Measurements from ENCODE around the gene MDM1.

GRCh38 chr12:68303850-68304249 is 28.3 kb downstream of the MDM1 start:
- TF ChIP-seq YY1 (IDR thresholded peaks at IDR 0.05; ENCODE audit: extremely low read depth, insufficient replicate concordance, low read depth, low read length) = no peak
- no peak for TF ChIP-seq EZH2 (IDR thresholded peaks at IDR 0.05)
- no peak for TF ChIP-seq ZBTB33 (IDR thresholded peaks at IDR 0.05; ENCODE audit: extremely low read depth, insufficient replicate concordance, low read length)
- TF ChIP-seq EZH2phosphoT487 (IDR thresholded peaks at IDR 0.05; ENCODE audit: borderline replicate concordance) = no peak
- TF ChIP-seq, protein P1, sequence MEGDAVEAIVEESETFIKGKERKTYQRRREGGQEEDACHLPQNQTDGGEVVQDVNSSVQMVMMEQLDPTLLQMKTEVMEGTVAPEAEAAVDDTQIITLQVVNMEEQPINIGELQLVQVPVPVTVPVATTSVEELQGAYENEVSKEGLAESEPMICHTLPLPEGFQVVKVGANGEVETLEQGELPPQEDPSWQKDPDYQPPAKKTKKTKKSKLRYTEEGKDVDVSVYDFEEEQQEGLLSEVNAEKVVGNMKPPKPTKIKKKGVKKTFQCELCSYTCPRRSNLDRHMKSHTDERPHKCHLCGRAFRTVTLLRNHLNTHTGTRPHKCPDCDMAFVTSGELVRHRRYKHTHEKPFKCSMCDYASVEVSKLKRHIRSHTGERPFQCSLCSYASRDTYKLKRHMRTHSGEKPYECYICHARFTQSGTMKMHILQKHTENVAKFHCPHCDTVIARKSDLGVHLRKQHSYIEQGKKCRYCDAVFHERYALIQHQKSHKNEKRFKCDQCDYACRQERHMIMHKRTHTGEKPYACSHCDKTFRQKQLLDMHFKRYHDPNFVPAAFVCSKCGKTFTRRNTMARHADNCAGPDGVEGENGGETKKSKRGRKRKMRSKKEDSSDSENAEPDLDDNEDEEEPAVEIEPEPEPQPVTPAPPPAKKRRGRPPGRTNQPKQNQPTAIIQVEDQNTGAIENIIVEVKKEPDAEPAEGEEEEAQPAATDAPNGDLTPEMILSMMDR (IDR thresholded peaks at IDR 0.05 in 2 of 3, conservative IDR thresholded peaks at IDR 0.05 in 1 of 3; ENCODE audit: borderline replicate concordance in 1 of 3, insufficient read depth in 1 of 3, low read depth in 2 of 3, low read length in 2 of 3) = no peak
- TF ChIP-seq SP1 (IDR thresholded peaks at IDR 0.05; ENCODE audit: low read depth) = no peak
- no peak for TF ChIP-seq POLR2A (IDR thresholded peaks at IDR 0.05; ENCODE audit: borderline replicate concordance, extremely low read depth, insufficient read depth, insufficient read length)
- TF ChIP-seq REST (IDR thresholded peaks at IDR 0.05; ENCODE audit: low read depth) = no peak
- TF ChIP-seq EGR1 (IDR thresholded peaks at IDR 0.05; ENCODE audit: low read depth) = no peak
